HG03060 (cell line): ENCODE data around the gene SCN2A.
"Not testable (repeated sequence)": the region's sequence is repeated elsewhere in the genome, so short reads cannot be mapped to it uniquely, and the experiment has no call there.

Experiments used
- ATAC-seq: cut with Tn5 transposase; IDR thresholded peaks from one replicate; pipeline ENCODE4 v1.9.1; 2021; ENCODE audit warnings: low read depth, moderate number of reproducible peaks; ENCODE audit not compliant: unreplicated experiment

SCN2A gene

DNA sequence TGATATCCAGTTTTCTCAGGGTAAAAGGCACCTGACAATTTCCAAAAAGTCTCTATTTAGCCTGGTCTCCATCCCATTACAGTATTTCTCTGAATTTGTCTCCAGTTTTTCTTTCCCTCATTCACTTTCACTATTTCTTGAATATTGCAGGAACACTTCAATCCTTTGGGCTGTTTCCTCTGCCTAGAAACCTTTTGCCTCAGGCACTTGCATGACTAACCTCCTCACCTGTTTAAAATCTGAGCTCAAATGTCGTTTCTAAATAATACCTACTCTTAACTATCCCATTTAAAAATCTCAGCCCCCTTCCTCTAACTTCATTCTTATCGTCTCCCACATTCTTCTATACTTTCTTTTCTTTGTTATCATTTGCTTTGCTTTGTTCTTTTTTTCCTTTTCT, 9.0 kb downstream of the SCN2A start:
- ATAC-seq: no peak

DNA sequence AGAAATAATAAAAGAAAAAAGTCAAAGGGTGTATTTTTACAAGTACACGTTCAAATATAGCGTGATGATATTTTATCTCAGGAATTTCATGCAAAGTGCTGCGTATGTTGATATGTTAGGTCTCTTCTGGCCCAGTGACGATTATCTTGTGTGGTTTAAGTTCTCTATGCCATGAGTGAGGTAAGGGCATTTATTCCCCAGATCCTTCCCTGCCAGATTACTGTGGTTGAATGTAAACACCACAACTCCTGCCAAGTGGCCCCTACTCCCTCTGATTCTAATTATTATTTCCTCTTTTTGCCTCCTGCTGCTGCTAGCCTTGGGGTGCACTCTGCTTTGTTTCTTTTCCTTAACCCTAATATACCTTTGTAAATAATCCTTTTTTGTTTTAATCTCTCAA, 12.2 kb downstream of the SCN2A start:
- no peak for ATAC-seq

DNA sequence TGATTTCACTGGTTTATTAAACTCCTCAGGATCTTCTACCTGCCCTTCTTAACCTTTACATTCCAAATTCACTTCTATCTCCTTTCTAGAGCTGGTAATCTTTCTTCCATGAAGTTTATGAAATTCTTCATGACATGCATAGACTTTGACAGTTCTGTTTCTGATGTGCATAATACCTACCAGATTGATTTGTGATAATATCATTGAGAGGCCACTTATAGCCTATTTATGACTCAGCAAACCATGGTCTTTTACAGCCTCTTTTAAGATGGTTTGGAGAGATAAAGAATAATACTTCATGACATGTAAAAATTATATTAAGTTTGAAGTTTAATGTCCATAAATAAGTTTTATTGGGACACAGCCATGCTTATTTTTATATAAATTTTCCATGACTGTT, 14.0 kb downstream of the SCN2A start:
- no peak for ATAC-seq

- ATAC-seq: no peak
These were observed 17.4 kb downstream of the SCN2A start for GRCh38 chr2:165256618-165257017.

DNA sequence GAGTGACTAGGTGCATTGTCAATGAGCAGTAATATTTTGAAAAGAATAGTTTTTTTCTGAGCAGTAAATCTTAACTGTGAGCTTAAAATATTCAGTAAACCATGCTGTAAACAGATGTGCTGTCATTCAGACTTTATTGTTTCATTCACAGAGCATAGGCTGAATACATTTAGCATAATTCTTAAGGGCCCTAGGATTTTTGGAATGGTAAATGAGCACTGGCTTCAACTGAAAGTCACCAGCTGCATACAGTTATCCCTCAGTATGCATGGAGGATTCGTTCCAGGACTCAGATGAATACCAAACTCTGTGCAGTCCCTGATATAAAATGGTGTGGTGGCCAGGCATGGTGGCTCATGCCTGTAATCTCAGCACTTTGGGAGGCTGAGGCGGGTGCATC, 21.1 kb downstream of the SCN2A start:
- ATAC-seq: not testable (repeated sequence)

DNA sequence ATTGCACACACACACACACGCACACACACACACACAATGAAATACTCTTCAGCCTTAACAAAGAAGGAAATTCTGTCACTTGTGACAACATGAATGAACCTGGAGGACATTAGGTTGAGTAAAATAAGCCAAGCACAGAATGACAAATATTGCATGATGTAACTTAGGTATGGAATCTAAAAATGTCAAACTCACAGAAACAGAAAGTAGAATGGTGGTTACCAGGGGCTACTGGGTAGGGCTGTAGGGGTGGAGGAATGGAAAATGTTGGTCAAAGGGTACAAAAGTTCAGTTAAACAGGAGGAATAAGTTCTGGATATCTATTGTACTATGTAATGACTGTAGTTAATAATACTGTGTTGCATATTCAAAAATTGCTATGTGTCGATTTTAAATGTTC, 29.5 kb downstream of the SCN2A start:
- peak; percentile 62 for ATAC-seq

- no peak for ATAC-seq
These were observed 34.0 kb downstream of the SCN2A start for GRCh38 chr2:165273176-165273575.

- ATAC-seq: no peak
These were observed 35.5 kb downstream of the SCN2A start for GRCh38 chr2:165274698-165275097.

- no peak for ATAC-seq
These were observed 36.7 kb downstream of the SCN2A start for GRCh38 chr2:165275932-165276331.

DNA sequence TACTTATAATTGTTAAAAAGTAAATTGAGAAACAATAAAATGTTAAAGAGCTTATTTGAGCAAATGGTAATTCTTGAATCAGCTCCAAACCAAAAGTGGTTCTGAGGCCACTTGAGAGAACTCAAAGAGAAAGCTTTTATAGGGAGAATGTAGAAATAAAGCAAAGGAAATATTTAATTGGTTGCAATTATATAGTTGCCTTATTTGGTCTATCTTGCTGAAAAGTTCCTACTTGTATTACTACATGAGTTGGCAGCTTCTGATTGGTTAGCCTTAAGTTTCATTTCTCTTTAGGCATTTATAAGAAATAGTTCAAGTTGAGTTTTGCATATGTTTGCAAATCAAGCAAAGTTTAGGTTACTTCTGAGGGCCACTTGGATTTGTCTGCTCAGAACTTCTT, 38.1 kb downstream of the SCN2A start:
- ATAC-seq: no peak

DNA sequence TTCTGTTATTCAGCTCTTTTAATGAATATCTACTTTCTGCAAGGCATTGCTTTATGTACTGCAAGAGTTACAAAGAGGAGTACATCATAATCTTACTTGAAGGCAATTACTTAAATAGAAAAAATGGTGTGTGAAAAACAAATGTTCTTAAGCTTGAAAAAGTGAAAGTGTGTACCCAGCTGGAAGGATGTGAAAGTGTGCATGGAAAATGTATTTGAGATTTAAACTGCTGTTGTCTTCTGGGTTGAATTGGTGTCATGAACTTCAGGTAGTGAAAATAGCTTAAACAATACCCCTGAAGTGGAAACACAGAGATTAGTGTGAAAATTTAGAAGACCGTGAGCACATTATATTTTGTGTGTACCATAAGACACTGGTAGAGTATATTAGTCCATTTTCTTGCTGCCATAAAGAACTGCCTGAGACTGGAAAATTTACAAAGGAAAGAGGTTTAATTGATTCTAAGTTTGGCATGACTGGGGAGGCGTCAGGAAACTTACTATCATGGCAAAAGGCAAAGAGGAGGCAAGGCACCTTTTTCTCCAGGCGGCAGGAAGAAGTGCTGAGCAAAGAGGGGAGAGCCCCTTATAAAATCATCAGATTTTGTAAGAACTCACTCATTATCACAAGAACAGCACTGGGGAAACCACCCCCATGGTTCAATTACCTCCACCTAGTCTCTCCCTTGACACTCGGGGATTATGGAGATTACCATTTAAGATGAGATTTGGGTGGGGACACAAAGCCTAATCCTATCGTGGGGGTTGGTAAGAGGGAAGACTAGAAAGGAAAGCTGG, 38.8 kb downstream of the SCN2A start:
- no peak for ATAC-seq

GRCh38 chr2:165280356-165280755, 41.1 kb downstream of the SCN2A start:
- no peak for ATAC-seq

GRCh38 chr2:165281387-165281786, 42.2 kb downstream of the SCN2A start:
- ATAC-seq: no peak

DNA sequence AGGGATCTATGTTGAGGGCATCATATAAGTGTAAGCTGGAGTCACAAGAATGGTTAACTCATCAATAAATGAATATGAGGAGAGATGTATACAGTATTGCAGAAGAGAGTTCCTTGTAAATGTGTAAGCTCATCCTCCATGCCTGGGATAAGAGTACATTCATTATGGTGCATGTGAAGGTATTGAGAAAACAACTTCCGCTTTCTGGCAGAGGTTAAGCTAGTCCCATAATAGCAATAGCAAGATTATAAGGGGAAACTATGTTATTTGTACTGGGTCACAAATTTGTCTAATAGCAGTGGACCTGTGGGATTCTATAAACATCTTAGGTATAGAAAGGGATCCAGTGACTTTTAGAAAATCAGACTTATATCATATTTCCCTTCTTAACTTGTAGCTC, 44.1 kb downstream of the SCN2A start:
- ATAC-seq: no peak

DNA sequence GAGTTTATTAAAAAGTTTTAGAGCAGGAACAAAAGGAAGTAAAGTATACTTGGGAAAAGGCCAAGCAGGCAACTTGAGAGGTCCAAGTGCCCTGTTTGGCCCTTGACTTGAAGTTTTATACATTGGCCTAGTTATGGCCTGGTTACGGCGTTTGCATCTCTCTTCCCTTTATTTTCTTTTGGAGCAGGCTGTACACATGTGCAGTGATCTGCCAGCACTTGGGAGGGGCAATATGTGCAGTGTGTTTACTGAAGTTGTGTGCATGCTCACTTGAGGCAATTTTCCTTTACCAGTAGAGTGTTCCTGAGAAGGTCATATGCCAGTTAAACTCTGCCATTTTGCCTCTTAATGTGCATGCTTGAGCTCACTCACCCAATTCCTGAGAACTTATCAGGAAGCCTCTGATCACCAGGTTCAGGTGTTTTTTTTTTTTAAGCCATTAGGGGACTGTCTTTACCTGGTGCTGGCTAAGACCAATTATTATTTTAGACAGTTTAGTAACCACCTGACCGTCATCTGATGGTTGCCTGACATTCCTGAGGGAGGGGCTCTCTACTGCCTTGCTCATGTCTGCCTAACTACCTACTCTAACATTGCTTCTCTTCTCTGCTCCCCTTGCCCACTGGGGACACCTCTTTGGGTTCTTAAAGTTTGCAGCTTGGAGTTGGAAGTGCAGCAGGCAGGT, 48.0 kb downstream of the SCN2A start:
- ATAC-seq: no peak

DNA sequence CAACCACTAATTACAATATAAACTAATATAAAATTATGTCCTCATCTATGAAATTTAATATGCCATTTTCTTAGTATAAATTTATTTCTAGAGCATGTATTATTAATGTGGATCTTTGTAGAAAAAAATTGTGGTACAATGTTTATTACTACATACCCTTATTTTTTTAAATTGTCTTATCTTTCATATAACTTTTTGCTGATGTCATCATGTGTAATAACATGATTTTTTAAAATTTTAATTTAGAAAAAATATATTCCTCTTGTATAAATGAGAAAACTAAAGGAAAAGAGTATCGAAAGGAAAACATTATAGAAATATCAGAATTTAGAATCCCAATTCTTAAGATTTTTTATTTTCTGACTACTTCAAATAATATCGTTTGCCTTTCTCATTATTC, 49.9 kb downstream of the SCN2A start:
- ATAC-seq: no peak

GRCh38 chr2:165293440-165294420, 54.5 kb downstream of the SCN2A start:
- ATAC-seq: peak; percentile 100

DNA sequence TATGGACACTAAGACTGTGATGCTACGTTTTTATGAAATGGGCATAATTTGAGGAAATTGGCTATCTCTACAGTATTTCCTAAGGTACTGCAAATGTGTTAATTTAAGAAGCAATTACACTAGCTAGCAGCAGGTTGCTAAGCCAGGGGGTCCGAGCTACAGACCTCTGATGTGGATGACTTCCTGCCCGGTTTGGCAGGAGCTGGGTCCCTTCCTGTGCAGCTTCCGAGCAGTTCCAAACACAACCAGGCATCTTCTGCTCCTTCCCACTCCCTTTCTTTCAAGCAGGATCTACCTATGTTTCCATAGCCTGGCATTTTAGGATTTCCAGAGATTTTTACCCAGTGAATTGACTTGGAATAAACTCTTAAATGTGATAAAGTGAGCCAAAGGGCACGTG, 55.7 kb downstream of the SCN2A start:
- no peak for ATAC-seq

- ATAC-seq: no peak
These were observed 56.4 kb downstream of the SCN2A start for GRCh38 chr2:165295643-165296042.

DNA sequence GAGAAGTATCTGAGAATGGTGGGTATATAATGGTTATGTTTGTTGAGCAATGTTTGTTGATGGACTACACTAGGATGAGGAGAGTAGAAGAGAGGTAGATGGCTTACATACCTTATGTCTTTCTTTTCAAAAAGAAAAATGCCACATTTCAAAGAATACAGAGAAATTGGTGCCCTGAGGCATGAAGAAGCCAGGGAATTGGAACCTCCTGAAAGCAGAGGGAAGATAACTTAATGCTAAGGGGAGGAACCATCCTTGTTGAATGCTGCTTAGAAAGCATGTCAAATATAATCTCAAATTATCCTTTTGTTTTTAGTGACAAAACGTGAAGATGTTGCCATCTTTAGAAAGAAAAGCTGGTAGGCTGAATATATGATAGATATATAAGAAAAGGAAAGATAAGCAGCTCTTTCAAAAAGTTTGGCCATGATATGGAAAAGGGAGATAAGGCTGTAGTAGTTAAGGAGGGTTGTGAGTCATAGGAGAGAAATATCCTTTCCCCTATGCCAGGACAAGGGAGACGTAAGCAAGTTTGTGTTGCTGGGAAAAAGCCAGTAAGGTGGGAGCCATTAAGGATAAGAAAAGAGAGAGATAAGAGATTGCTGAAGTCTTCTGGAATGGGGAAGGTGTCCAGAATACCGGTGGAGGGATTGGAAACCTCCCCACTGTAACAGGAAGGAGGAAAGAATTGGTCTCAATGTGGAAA, 66.3 kb downstream of the SCN2A start:
- no peak for ATAC-seq
